Loucy (cell line): ENCODE results near the gene PKD1L1.

ENCODE experiments used
- H2AFZ ChIP-seq: fragments of 200-600 bp; sonication (generic); 2 replicates; pipeline ENCODE4 v1.6.0; 2016; ENCODE audit warnings: antibody characterized with exemption, mild to moderate bottlenecking, low read length, moderate library complexity
- H3F3A ChIP-seq: fragments of 200-600 bp; 2 replicates; pipeline ENCODE4 v1.6.0; 2016; ENCODE audit warnings: antibody characterized with exemption, low read depth, mild to moderate bottlenecking
- H3K27me3 ChIP-seq: fragments of 200-600 bp; sonication (generic); 2 replicates; pipeline ENCODE4 v1.6.1; 2014; ENCODE audit warnings: low read length, mild to moderate bottlenecking; ENCODE audit not compliant: insufficient read depth, poor library complexity, severe bottlenecking
- H3K36me3 ChIP-seq: fragments of 200-600 bp; sonication (generic); 2 replicates; pipeline ENCODE4 v1.6.1; 2016; ENCODE audit warnings: low read length; ENCODE audit not compliant: insufficient read depth
- H3K4me1 ChIP-seq: fragments of 200-600 bp; sonication (generic); 2 replicates; pipeline ENCODE4 v1.5.1; 2014; ENCODE audit warnings: low read length, mild to moderate bottlenecking; ENCODE audit not compliant: insufficient read depth, poor library complexity, severe bottlenecking
- H3K4me2 ChIP-seq: fragments of 200-600 bp; sonication (generic); 2 replicates; pipeline ENCODE4 v1.6.0; 2014; ENCODE audit warnings: antibody characterized with exemption, low read length, low read depth, mild to moderate bottlenecking; ENCODE audit not compliant: poor library complexity, severe bottlenecking
- H3K4me3 ChIP-seq: fragments of 200-600 bp; sonication (generic); 2 replicates; pipeline ENCODE4 v1.5.1; 2014; ENCODE audit warnings: low read length, mild to moderate bottlenecking, mixed read lengths; ENCODE audit not compliant: poor library complexity, severe bottlenecking
- H3K79me2 ChIP-seq: fragments of 200-600 bp; sonication (generic); 2 replicates; pipeline ENCODE4 v1.6.1; 2014; ENCODE audit warnings: low read length; ENCODE audit not compliant: insufficient read depth
- H3K9ac ChIP-seq: fragments of 200-600 bp; sonication (generic); 2 replicates; pipeline ENCODE4 v1.6.0; 2014; ENCODE audit warnings: mild to moderate bottlenecking, low read depth, low read length, moderate library complexity; ENCODE audit not compliant: poor library complexity, severe bottlenecking
- H3K9me2 ChIP-seq: fragments of 200-600 bp; sonication (generic); replicated peaks from 2 replicates; pipeline ENCODE4 v1.6.1; 2016; ENCODE audit warnings: low read depth, low read length, mixed read lengths
- H3K9me3 ChIP-seq: fragments of 200-600 bp; sonication (generic); 2 replicates; pipeline ENCODE4 v1.6.1; 2014; ENCODE audit warnings: mild to moderate bottlenecking, antibody characterized with exemption, low read length, low read depth; ENCODE audit not compliant: insufficient read depth
- H4K20me1 ChIP-seq: fragments of 200-600 bp; sonication (generic); 2 replicates; pipeline ENCODE4 v1.6.0; 2014; ENCODE audit warnings: antibody characterized with exemption, low read length, mild to moderate bottlenecking; ENCODE audit not compliant: insufficient read depth, poor library complexity, severe bottlenecking
- CTCF ChIP-seq: fragments of 200-600 bp; sonication (generic); conservative IDR thresholded peaks from 2 replicates; pipeline ENCODE4 v1.5.1; 2014; ENCODE audit warnings: mild to moderate bottlenecking, antibody characterized with exemption, low read length
- EZH2phosphoT487 ChIP-seq: fragments of 200-600 bp; IDR thresholded peaks from 2 replicates; pipeline ENCODE4 v1.6.1; 2018; ENCODE audit warnings: antibody characterized with exemption, mild to moderate bottlenecking, moderate library complexity, borderline replicate concordance

Gene PKD1L1

DNA sequence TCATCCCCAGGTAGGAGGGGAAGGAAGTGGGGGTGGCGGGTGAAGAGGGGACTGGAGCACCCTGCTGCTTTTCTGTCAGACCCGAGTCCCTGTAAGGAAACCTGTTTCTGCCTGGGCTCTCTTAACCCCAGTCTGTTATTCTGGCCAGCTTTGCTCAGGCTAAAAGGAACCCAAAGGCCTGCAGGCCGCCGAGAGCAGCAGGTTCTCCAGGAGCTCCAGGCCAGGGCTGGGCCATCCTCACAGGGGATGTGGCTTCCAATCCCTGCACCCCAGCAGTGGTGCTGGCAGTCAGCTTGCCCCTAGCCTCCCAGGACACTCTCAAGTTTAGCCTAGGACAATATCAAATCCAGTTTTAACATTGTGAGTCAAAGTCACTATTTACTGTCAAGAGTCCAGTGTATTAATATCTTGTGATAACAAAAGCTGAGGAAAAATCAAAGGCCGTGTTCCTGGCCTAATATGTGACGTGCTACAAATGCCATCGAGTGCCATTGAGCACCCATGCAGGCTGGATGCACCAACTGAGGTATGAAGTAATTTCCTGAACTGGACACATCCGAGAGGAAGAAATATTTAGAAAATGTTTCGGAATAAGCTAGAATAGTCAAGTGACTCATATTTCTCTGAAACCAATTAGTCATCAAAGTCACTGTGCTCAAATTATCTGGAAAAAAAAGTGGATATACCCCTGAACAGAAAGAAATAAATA lies 7.0 kb downstream of the PKD1L1 start:
- no peak overlapping the region for H3K9ac ChIP-seq
- H3K79me2 ChIP-seq = no peaks in the 10 kb centered on the region
- no peak overlapping the region for H3K4me3 ChIP-seq
- no peaks in the 10 kb centered on the region for H4K20me1 ChIP-seq
- TF ChIP-seq EZH2phosphoT487 (no peak), CTCF (no peak)
- no peaks in the 10 kb centered on the region for H3K9me2 ChIP-seq
- no peaks in the 10 kb centered on the region for H3K36me3 ChIP-seq
- H3K4me1 ChIP-seq = no peaks in the 10 kb centered on the region
- no peak overlapping the region for H2AFZ ChIP-seq
- H3K27me3 ChIP-seq = no peaks in the 10 kb centered on the region
- H3F3A ChIP-seq = no peaks in the 10 kb centered on the region
- no peaks in the 10 kb centered on the region for H3K9me3 ChIP-seq
- H3K4me2 ChIP-seq = no peak overlapping the region

GRCh38 chr7:47940088-47941013 lies 7.9 kb downstream of the PKD1L1 start:
- no peaks in the 10 kb centered on the region for H3K27me3 ChIP-seq
- no peaks in the 10 kb centered on the region for H3K9me3 ChIP-seq
- H3K4me3 ChIP-seq = no peak overlapping the region
- no peaks in the 10 kb centered on the region for H3K36me3 ChIP-seq
- no peaks in the 10 kb centered on the region for H4K20me1 ChIP-seq
- no peaks in the 10 kb centered on the region for H3K4me1 ChIP-seq
- H3K79me2 ChIP-seq = no peaks in the 10 kb centered on the region
- no peaks in the 10 kb centered on the region for H3F3A ChIP-seq
- H2AFZ ChIP-seq = no peak overlapping the region
- no peak overlapping the region for H3K9ac ChIP-seq
- no peak for TF ChIP-seq EZH2phosphoT487
- no peak for TF ChIP-seq CTCF
- no peak overlapping the region for H3K4me2 ChIP-seq
- no peaks in the 10 kb centered on the region for H3K9me2 ChIP-seq

DNA sequence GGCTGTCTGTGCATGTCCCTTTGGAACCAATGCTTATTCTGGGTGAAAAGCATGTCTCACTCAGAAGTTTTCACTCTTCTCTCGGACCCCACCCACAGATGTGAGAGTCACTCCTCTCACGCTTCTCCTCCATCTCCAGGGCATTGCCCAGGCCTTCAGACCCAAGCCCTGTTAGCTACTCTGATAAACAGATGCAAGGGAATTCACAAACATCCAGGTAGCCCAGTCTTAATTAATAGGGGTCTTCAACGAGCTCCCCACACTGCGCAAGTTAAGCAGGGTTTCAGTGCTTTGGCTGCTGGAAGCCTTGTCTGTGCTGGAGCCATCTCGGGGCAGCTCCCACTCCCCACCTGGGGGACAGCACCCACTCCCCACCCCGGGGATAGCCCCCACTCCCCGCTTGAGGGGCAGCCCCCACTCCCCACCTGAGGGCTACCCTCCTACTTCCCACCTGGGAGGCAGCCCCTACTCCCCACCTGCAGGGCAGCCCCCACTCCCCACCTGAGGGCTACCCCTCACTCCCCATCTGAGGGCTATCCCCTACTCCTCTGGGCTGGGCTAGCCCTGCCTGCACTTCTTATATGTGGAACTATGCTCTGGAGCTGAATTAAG lies 8.7 kb downstream of the PKD1L1 start:
- TF ChIP-seq EZH2phosphoT487 (no peak), CTCF (no peak)
- no peaks in the 10 kb centered on the region for H3F3A ChIP-seq
- no peaks in the 10 kb centered on the region for H3K9me3 ChIP-seq
- H3K9me2 ChIP-seq = no peaks in the 10 kb centered on the region
- no peaks in the 10 kb centered on the region for H3K36me3 ChIP-seq
- no peak overlapping the region for H3K4me2 ChIP-seq
- H2AFZ ChIP-seq = no peak overlapping the region
- no peaks in the 10 kb centered on the region for H3K4me1 ChIP-seq
- H3K79me2 ChIP-seq = no peaks in the 10 kb centered on the region
- no peaks in the 10 kb centered on the region for H4K20me1 ChIP-seq
- no peaks in the 10 kb centered on the region for H3K27me3 ChIP-seq
- no peak overlapping the region for H3K4me3 ChIP-seq
- H3K9ac ChIP-seq = no peak overlapping the region
